Astrocyte of the cerebellum (primary cell): ENCODE data around the gene NFATC2.

ENCODE experiments used
- DNase-seq: peaks from one replicate; pipeline ENCODE4 v3.0.0-alpha.2; 2011; ENCODE audit warnings: low read depth
- H3K4me3 ChIP-seq: 2 replicates; pipeline ENCODE4 v1.5.1; 2011; ENCODE audit warnings: mild to moderate bottlenecking, low read depth, low read length, moderate library complexity
- in situ Hi-C: cut with HindIII; loops from 2 replicates; pipeline ENCODE4 v1.10.0; 2017; ENCODE audit warnings: low sequenced_read_pairs
- TF ChIP-seq, protein P1 (sequence below): IDR thresholded peaks from 2 replicates; pipeline ENCODE4 v1.5.1; 2012; ENCODE audit warnings: low read length, low read depth, moderate library complexity, mild to moderate bottlenecking; ENCODE audit errors: missing control alignments

NFATC2 gene

DNA sequence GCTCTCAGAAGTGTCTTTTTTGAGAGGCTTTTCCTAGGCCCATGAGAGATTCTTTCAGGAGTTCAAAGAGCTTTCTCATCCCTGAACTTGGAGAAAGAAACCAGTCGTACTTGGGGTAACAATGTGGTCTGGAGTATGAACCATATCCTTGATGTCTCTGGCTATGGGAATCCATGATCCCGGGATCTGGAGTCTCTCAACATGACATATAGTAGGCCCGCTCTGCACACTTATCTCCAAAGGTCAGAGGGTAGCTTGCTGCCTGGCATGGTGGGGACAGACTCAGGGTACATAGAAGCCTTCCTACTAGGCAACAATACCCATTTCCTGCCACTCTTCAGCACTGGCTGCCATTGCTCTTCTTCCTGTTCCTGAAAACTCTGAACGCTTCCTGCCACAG lies 42.2 kb upstream of the NFATC2 start:
- no peak for DNase-seq
- in situ Hi-C loops, result no loop called here
- TF ChIP-seq, protein P1, sequence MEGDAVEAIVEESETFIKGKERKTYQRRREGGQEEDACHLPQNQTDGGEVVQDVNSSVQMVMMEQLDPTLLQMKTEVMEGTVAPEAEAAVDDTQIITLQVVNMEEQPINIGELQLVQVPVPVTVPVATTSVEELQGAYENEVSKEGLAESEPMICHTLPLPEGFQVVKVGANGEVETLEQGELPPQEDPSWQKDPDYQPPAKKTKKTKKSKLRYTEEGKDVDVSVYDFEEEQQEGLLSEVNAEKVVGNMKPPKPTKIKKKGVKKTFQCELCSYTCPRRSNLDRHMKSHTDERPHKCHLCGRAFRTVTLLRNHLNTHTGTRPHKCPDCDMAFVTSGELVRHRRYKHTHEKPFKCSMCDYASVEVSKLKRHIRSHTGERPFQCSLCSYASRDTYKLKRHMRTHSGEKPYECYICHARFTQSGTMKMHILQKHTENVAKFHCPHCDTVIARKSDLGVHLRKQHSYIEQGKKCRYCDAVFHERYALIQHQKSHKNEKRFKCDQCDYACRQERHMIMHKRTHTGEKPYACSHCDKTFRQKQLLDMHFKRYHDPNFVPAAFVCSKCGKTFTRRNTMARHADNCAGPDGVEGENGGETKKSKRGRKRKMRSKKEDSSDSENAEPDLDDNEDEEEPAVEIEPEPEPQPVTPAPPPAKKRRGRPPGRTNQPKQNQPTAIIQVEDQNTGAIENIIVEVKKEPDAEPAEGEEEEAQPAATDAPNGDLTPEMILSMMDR, result no peak
- H3K4me3 ChIP-seq, result no peak overlapping the region

DNA sequence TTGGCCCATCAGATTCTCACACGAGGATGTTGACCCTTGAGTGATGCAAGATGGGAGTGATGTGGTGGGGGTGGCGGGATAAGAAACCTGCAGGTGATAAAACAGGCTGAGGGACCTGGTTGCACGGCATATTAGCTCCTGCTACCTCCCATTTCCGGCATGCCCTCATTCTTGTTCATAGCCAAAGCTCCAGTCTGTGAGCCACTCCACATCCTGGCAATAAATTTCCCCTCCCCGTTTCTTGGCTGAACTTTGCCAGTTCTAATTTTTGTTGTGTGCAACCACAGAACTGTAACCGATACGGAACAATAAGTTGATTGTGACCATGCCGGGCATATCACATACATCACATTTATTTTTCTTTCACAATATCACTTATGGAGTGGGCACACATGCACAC lies 41.6 kb upstream of the NFATC2 start:
- in situ Hi-C loops, result no loop called here
- TF ChIP-seq, protein P1, result no peak
- no peak for DNase-seq

DNA sequence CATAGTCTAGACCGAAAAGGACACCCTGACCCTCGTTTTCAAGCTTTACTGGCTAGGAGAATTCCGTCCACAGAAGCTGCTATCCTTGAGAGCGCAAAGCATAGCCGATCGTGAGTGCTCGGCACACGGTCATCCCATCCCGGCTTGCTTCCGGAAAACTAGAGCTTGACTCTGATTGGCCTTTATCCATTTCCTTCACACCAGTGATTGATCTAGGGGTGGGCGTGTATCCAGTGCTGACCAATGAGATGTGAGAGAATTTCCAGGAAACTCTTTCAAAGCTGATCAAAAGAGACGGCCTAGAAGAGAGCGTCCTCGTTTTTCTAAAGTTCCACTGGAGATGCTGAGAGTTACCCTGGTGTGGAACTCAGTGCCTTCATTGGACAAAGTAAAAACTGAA lies 41.0 kb upstream of the NFATC2 start:
- TF ChIP-seq, protein P1, result no peak
- no peak overlapping the region for H3K4me3 ChIP-seq
- no peak for DNase-seq
- in situ Hi-C loops, result no loop called here

More for the DNA sequence above, 41.6 kb upstream of the NFATC2 start:
- no peak overlapping the region for H3K4me3 ChIP-seq

DNA sequence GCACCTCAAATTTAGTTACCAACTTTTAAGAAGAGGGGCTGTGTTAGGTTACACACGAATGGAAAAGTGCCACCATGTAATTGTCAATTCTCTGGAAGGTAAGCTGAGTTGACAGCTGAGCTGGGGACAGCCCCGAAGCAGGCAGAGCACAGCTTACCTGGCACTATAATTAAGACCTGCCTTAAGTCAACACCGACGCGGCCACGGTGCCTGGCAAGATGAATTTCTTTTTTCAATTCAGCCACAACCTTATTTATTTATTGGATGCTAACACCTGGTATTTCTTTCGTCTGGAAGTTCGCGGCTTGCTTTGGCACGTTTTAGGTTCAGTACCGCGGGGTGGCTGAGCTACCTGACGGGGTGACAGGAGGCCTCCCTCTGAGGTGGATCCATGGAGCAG lies 40.6 kb upstream of the NFATC2 start:
- no peak overlapping the region for H3K4me3 ChIP-seq
- in situ Hi-C loops, result no loop called here
- DNase-seq, result no peak
- TF ChIP-seq, protein P1, result no peak

DNA sequence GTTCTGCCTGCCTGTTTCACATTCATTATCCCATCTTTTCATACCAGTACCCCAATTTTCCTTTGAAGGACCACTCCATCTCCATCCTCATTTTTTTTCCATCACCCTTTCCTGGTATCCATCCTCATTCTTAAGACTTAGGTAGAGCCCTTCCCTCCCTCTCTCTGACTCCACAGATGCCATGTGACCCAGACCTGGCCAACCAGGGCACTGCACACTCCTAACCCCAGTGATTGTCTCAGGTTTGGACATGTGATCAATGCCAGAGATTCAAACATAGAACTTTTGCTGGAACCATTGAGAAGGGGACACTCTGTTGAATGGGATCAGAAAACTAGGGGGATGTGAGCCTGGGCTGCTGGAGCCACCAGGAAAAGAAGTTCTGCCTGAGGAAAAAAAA lies 39.1 kb upstream of the NFATC2 start:
- H3K4me3 ChIP-seq, result no peak overlapping the region
- TF ChIP-seq, protein P1, result no peak
- in situ Hi-C loops, result no loop called here
- DNase-seq, result no peak

DNA sequence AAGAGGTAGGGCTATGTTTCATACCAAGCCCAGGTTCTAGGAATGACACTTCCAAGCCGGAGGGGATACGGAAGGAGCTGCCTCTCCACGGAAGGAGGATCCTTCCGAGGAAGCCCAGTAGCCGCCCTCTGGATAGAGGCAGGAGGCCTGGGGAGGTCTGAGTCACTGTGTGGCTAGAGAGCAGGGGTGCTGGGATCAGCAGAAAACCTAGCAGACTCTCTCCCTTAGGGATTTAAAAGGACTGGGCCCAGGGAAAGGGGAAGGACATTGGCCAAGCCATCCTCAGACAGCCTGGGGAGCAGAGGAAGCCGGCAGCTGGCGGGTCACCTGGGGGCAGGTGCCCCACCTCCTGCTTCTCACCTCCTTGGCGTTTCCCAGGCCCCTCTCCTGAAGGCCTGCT lies 36.6 kb upstream of the NFATC2 start:
- no peak overlapping the region for H3K4me3 ChIP-seq
- in situ Hi-C loops, result no loop called here
- no peak for DNase-seq
- TF ChIP-seq, protein P1, result no peak

DNA sequence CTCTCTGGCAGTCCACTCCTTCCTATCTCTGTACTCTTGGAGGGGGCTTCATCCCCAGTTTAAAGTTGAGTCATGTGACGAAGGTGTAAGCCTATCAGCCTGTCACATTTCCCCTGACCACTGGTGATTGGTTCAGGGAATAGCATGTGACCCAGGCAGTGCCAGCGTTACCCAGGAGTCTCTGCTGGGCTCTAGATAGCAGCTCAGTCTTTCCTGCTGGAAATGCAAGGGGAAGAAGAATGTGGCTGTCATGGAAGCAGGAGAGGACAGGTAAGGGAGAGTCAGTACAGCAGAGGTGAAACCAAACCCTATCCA lies 35.6 kb upstream of the NFATC2 start:
- H3K4me3 ChIP-seq, result no peak overlapping the region
- TF ChIP-seq, protein P1, result no peak
- no peak for DNase-seq
- in situ Hi-C loops, result no loop called here
